ENCODE measurements around the gene NEDD4.

DNA sequence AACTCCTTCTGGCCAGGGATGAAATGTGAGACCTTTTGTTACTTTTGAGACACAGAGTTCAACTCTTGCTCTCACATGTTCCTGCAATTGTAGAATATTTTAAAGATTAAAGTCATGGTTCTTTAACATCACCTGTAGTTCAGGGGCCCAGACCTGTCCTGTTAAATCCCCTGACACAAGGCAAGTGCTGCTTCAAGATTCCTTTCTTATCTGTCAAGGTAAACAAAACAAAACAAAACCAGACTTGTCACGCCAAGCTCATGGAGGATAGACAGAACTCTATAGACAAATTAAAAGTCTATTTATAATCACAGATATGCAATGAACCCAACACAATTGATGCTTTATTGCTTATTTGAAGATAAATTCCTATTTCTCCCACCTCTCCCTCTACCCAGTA lies 48.6 kb upstream of the NEDD4 start:
- TF ChIP-seq EZH2 (IDR thresholded peaks at IDR 0.05; ENCODE audit: insufficient read depth, poor library complexity, severe bottlenecking) (no peak), EZH2phosphoT487 (IDR thresholded peaks at IDR 0.05; ENCODE audit: insufficient read depth, low read depth) (no peak)

Data from GM23248 (cell line).